OCI-LY7 (cell line): ENCODE results near the gene RPH3AL.

Experiments used
- CTCF ChIP-seq: fragments of 200-600 bp; sonication (generic); conservative IDR thresholded peaks from 2 replicates; pipeline ENCODE4 v1.5.1; 2014; ENCODE audit warnings: mild to moderate bottlenecking, antibody characterized with exemption, low read length, moderate library complexity, mixed read lengths
- EZH2phosphoT487 ChIP-seq: fragments of 200-600 bp; sonication (generic); IDR thresholded peaks from 2 replicates; pipeline ENCODE4 v1.6.1; 2018; ENCODE audit warnings: low read depth, borderline replicate concordance, mild to moderate bottlenecking, mixed run types, antibody characterized with exemption, low read length, moderate library complexity, mixed read lengths

- TF ChIP-seq CTCF (no peak), EZH2phosphoT487 (no peak)
Measured at GRCh38 chr17:327296-327695, 25.3 kb downstream of the RPH3AL start.
